CD14-positive monocyte (primary cell): Measurements from ENCODE around the gene NCDN. TPM values are rescaled to one million over a fixed set of nuclear protein-coding genes. Genes with fewer than 3 reads are reported as not detected.

Experiments
- DNase-seq, 3 donors: peaks; one replicate each; pipeline ENCODE4 v3.0.0-alpha.2; 2011 to 2022
- H2AFZ ChIP-seq: 2 replicates; pipeline ENCODE4 v1.6.0; 2012; ENCODE audit warnings: mild to moderate bottlenecking, low read depth, low read length, inconsistent platforms; ENCODE audit not compliant: insufficient read depth, poor library complexity, severe bottlenecking
- H3K27ac ChIP-seq, 2 donors: 1 replicate in 1 of 2; 2 replicates in 1 of 2; pipeline ENCODE4 v1.5.1; 2012 to 2013; ENCODE audit warnings: low read length in 2 of 2, control low read depth in 1 of 2, inconsistent platforms in 1 of 2, low read depth in 1 of 2, mild to moderate bottlenecking in 1 of 2
- H3K27me3 ChIP-seq, 2 donors: one replicate each; pipeline versions ENCODE4 v1.6.0 to v1.6.1; 2011 to 2013; ENCODE audit warnings: low read length in 2 of 2; ENCODE audit not compliant: control insufficient read depth in 2 of 2, insufficient read depth in 2 of 2
- H3K36me3 ChIP-seq, 2 donors: replicated peaks in 1 of 2; 1 replicate in 1 of 2; 2 replicates in 1 of 2; pipeline versions ENCODE4 v1.5.1 to v1.6.1; 2012 to 2013; ENCODE audit warnings: low read length in 2 of 2, control low read depth in 1 of 2, inconsistent platforms in 1 of 2, mild to moderate bottlenecking in 1 of 2; ENCODE audit not compliant: insufficient read depth in 2 of 2, control insufficient read depth in 1 of 2
- H3K4me1 ChIP-seq, 2 donors: 1 replicate in 1 of 2; 2 replicates in 1 of 2; pipeline versions ENCODE4 v1.5.1 to v1.6.1; 2012 to 2013; ENCODE audit warnings: low read length in 2 of 2, control low read depth in 1 of 2, inconsistent platforms in 1 of 2, mild to moderate bottlenecking in 1 of 2, moderate library complexity in 1 of 2; ENCODE audit not compliant: insufficient read depth in 2 of 2, control insufficient read depth in 1 of 2
- H3K4me2 ChIP-seq: replicated peaks from 2 replicates; pipeline ENCODE3; 2012; ENCODE audit warnings: low read length, moderate library complexity, mild to moderate bottlenecking; ENCODE audit not compliant: poor library complexity, severe bottlenecking; ENCODE audit errors: extremely low read depth
- H3K4me3 ChIP-seq, 3 experiments: fragments of 200-600 bp in 1 of 3; sonication (generic) in 1 of 3; replicated peaks in 1 of 3; 1 replicate in 2 of 3; 2 replicates in 1 of 3; pipeline ENCODE4 v1.5.1; 2011 to 2013; ENCODE audit warnings: low read length in 3 of 3, mild to moderate bottlenecking in 3 of 3, control low read depth in 2 of 3, low read depth in 2 of 3, inconsistent platforms in 1 of 3, moderate library complexity in 1 of 3
- H3K79me2 ChIP-seq: 2 replicates; pipeline ENCODE4 v1.6.0; 2012; ENCODE audit warnings: mild to moderate bottlenecking, control low read depth, inconsistent platforms, low read length, moderate library complexity; ENCODE audit not compliant: insufficient read depth
- H3K9ac ChIP-seq: 2 replicates; pipeline ENCODE4 v1.6.0; 2017; ENCODE audit warnings: low read length, mild to moderate bottlenecking; ENCODE audit not compliant: insufficient read depth, poor library complexity, severe bottlenecking
- H3K9me3 ChIP-seq, 2 donors: replicated peaks in 1 of 2; 1 replicate in 1 of 2; 2 replicates in 1 of 2; pipeline versions ENCODE4 v1.5.1 to v1.6.1; 2012 to 2013; ENCODE audit warnings: low read length in 2 of 2, control low read depth in 1 of 2; ENCODE audit not compliant: control insufficient read depth in 1 of 2, insufficient read depth in 1 of 2
- H4K20me1 ChIP-seq: 2 replicates; pipeline ENCODE4 v1.6.0; 2012; ENCODE audit warnings: mild to moderate bottlenecking, low read length, control low read depth, moderate library complexity; ENCODE audit not compliant: insufficient read depth
- H3K27ac Mint-ChIP-seq, 7 donors: one replicate each; pipeline ENCODE4 v1.8.0; 2020; ENCODE audit warnings: mild to moderate bottlenecking in 7 of 7, mixed read lengths in 7 of 7, moderate library complexity in 6 of 7, inconsistent platforms in 2 of 7
- H3K27me3 Mint-ChIP-seq, 3 donors: one replicate each; pipeline ENCODE4 v1.8.0; 2021 to 2022; ENCODE audit warnings: low read depth in 3 of 3, mild to moderate bottlenecking in 3 of 3, mixed read lengths in 3 of 3, moderate library complexity in 3 of 3, inconsistent platforms in 1 of 3
- H3K36me3 Mint-ChIP-seq, 2 donors: one replicate each; pipeline ENCODE4 v1.8.0; 2020; ENCODE audit warnings: mixed read lengths in 2 of 2, inconsistent platforms in 1 of 2, mild to moderate bottlenecking in 1 of 2
- H3K4me1 Mint-ChIP-seq: one replicate; pipeline ENCODE4 v1.8.0; 2020; ENCODE audit warnings: mild to moderate bottlenecking, mixed read lengths
- H3K4me3 Mint-ChIP-seq, 2 donors: one replicate each; pipeline ENCODE4 v1.8.0; 2020; ENCODE audit warnings: mild to moderate bottlenecking in 2 of 2, mixed read lengths in 2 of 2, moderate library complexity in 1 of 2
- H3K9me3 Mint-ChIP-seq, 7 donors: one replicate each; pipeline ENCODE4 v1.8.0; 2020 to 2022; ENCODE audit warnings: mixed read lengths in 7 of 7, mild to moderate bottlenecking in 6 of 7, moderate library complexity in 6 of 7, inconsistent platforms in 2 of 7
- WGBS: methylation state at CpG from one replicate; pipeline ENCODE4 v1.1.5; 2013; ENCODE audit warnings: missing lambda C conversion rate; ENCODE audit not compliant: insufficient coverage; 5-methylcytosine and 5-hydroxymethylcytosine counted together
- intact Hi-C, 2 donors: fragments of 100-400 bp; cut with micrococcal nuclease; formaldehyde crosslinking; loops; one replicate each; pipeline versions ENCODE4 v1.15.0 to v1.15.1; 2023
- polyA plus RNA-seq, 3 donors: library from polyadenylated mRNA; depleted of rRNA in 1 of 3; unstranded in 2 of 3; stranded (reverse) in 1 of 3; fragments of 300-500 nt in 2 of 3; fragments of >200 nt in 1 of 3; fragmentation: Illumina TruSeq in 2 of 3; gene quantifications; 1 replicate in 2 of 3; 2 replicates in 1 of 3; pipeline ENCODE4 v1.2.3, GENCODE V29; 2012 to 2021
- TF ChIP-seq, protein P1 (sequence below): fragments of 200-600 bp; IDR thresholded peaks from one replicate; pipeline ENCODE4 v1.8.0; 2022; ENCODE audit warnings: antibody characterized with exemption, mild to moderate bottlenecking

The NCDN gene
- polyA plus RNA-seq, 3 donors = 5.0 to 7.9 (median 7.0) TPM

DNA sequence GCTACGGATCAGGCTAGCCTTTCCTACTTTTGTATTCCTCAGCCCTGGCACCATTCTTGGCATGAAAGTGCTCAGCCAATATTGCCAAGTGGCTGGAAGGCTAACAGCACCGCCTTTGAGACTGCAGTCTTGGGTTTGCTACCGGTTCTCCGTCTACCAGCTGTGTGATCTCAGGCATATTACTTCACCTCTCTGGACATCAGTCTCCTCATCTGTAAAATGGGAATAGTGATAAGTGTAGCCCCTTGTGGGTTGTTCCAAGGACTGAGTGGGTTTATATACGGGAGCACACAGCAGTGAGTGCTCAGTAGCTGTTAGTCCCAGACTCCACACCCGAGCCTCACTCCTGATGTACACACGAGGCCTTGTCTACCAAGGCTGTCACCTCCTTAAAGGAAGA lies 29.2 kb downstream of the NCDN start:
- no peak overlapping the region for H3K4me3 ChIP-seq
- peaks cover 12 to 13% of the 10 kb centered on the region in 2 donors for H3K36me3 ChIP-seq
- 97% methylated on average over 4 of the region's 7 CpGs for WGBS
- Mint-ChIP-seq H3K4me1 (no peaks in the 10 kb centered on the region), H3K36me3 (peaks cover 22 to 27% of the 10 kb centered on the region in 2 donors), H3K4me3 (no peak overlapping the region), H3K27me3 (peaks cover 0 to 2% (median 0%) of the 10 kb centered on the region in 3 donors), H3K27ac (no peak overlapping the region), H3K9me3 (peaks cover 0 to 2% (median 0%) of the 10 kb centered on the region in 7 donors)
- H3K4me2 ChIP-seq = no peak overlapping the region
- DNase-seq = no peak
- no peaks in the 10 kb centered on the region for H3K9me3 ChIP-seq
- no peaks in the 10 kb centered on the region for H3K27me3 ChIP-seq
- no peak overlapping the region for H3K27ac ChIP-seq
- no peak overlapping the region for H3K9ac ChIP-seq
- no peaks in the 10 kb centered on the region for H4K20me1 ChIP-seq
- no peak overlapping the region for H2AFZ ChIP-seq
- H3K4me1 ChIP-seq = no peaks in the 10 kb centered on the region
- TF ChIP-seq, protein P1, sequence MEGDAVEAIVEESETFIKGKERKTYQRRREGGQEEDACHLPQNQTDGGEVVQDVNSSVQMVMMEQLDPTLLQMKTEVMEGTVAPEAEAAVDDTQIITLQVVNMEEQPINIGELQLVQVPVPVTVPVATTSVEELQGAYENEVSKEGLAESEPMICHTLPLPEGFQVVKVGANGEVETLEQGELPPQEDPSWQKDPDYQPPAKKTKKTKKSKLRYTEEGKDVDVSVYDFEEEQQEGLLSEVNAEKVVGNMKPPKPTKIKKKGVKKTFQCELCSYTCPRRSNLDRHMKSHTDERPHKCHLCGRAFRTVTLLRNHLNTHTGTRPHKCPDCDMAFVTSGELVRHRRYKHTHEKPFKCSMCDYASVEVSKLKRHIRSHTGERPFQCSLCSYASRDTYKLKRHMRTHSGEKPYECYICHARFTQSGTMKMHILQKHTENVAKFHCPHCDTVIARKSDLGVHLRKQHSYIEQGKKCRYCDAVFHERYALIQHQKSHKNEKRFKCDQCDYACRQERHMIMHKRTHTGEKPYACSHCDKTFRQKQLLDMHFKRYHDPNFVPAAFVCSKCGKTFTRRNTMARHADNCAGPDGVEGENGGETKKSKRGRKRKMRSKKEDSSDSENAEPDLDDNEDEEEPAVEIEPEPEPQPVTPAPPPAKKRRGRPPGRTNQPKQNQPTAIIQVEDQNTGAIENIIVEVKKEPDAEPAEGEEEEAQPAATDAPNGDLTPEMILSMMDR = no peak
- intact Hi-C loops = no loop called here
- H3K79me2 ChIP-seq = no peaks in the 10 kb centered on the region

DNA sequence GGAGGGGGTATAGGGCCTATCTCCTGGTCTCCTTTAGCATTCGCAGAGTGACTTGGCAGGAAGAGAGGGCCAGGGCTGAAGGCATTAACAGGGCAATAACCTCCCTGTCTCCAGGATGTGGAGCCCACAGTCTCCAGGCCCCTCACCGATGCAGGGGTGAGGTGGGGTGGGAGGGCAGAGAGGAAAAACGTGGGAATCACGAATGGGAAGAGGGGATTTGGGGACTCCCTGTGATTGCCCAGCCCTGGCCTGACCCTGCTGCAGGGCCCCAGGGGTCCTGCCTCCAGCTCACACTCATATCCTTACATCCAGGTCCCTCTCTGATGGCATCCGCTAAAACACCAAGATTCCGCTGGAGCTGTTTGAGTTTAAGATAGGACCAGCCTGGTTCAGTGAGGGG lies 30.1 kb downstream of the NCDN start:
- DNase-seq = no peak
- no peak overlapping the region for H3K9ac ChIP-seq
- no peaks in the 10 kb centered on the region for H3K79me2 ChIP-seq
- no peaks in the 10 kb centered on the region for H3K4me1 ChIP-seq
- intact Hi-C loops = no loop called here
- H3K27me3 ChIP-seq = no peaks in the 10 kb centered on the region
- TF ChIP-seq, protein P1 = no peak
- H3K36me3 Mint-ChIP-seq = peaks cover 25 to 27% of the 10 kb centered on the region in 2 donors
- H3K9me3 Mint-ChIP-seq = peaks cover 0 to 2% (median 0%) of the 10 kb centered on the region in 7 donors
- H3K27ac Mint-ChIP-seq = no peak overlapping the region
- no peak overlapping the region for H3K4me2 ChIP-seq
- no peaks in the 10 kb centered on the region for H4K20me1 ChIP-seq
- WGBS = 100% methylated on average over 2 of the region's 6 CpGs
- peaks cover 0 to 2% (median 0%) of the 10 kb centered on the region in 3 donors for H3K27me3 Mint-ChIP-seq
- H3K4me3 ChIP-seq = no peak overlapping the region
- H3K4me1 Mint-ChIP-seq = peaks cover under 1% of the 10 kb centered on the region
- H3K27ac ChIP-seq = no peak overlapping the region
- H3K36me3 ChIP-seq = peaks cover 12 to 16% of the 10 kb centered on the region in 2 donors
- no peaks in the 10 kb centered on the region for H3K9me3 ChIP-seq
- H2AFZ ChIP-seq = no peak overlapping the region
- no peak overlapping the region for H3K4me3 Mint-ChIP-seq
